Measurements from ENCODE around the gene SIK3.

GRCh38 chr11:117087446-117087845 is 10.8 kb downstream of the SIK3 start:
- TF ChIP-seq, protein P1, sequence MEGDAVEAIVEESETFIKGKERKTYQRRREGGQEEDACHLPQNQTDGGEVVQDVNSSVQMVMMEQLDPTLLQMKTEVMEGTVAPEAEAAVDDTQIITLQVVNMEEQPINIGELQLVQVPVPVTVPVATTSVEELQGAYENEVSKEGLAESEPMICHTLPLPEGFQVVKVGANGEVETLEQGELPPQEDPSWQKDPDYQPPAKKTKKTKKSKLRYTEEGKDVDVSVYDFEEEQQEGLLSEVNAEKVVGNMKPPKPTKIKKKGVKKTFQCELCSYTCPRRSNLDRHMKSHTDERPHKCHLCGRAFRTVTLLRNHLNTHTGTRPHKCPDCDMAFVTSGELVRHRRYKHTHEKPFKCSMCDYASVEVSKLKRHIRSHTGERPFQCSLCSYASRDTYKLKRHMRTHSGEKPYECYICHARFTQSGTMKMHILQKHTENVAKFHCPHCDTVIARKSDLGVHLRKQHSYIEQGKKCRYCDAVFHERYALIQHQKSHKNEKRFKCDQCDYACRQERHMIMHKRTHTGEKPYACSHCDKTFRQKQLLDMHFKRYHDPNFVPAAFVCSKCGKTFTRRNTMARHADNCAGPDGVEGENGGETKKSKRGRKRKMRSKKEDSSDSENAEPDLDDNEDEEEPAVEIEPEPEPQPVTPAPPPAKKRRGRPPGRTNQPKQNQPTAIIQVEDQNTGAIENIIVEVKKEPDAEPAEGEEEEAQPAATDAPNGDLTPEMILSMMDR (IDR thresholded peaks at IDR 0.05) = no peak
- no peak for TF ChIP-seq POLR2A (IDR thresholded peaks at IDR 0.05)

Measured in adrenal gland (tissue), 5 donors.